ENCODE data around the gene RSF1. TPM values are rescaled to one million over a fixed set of nuclear protein-coding genes. Genes with fewer than 3 reads are reported as not detected.

The RSF1 gene, protein sequence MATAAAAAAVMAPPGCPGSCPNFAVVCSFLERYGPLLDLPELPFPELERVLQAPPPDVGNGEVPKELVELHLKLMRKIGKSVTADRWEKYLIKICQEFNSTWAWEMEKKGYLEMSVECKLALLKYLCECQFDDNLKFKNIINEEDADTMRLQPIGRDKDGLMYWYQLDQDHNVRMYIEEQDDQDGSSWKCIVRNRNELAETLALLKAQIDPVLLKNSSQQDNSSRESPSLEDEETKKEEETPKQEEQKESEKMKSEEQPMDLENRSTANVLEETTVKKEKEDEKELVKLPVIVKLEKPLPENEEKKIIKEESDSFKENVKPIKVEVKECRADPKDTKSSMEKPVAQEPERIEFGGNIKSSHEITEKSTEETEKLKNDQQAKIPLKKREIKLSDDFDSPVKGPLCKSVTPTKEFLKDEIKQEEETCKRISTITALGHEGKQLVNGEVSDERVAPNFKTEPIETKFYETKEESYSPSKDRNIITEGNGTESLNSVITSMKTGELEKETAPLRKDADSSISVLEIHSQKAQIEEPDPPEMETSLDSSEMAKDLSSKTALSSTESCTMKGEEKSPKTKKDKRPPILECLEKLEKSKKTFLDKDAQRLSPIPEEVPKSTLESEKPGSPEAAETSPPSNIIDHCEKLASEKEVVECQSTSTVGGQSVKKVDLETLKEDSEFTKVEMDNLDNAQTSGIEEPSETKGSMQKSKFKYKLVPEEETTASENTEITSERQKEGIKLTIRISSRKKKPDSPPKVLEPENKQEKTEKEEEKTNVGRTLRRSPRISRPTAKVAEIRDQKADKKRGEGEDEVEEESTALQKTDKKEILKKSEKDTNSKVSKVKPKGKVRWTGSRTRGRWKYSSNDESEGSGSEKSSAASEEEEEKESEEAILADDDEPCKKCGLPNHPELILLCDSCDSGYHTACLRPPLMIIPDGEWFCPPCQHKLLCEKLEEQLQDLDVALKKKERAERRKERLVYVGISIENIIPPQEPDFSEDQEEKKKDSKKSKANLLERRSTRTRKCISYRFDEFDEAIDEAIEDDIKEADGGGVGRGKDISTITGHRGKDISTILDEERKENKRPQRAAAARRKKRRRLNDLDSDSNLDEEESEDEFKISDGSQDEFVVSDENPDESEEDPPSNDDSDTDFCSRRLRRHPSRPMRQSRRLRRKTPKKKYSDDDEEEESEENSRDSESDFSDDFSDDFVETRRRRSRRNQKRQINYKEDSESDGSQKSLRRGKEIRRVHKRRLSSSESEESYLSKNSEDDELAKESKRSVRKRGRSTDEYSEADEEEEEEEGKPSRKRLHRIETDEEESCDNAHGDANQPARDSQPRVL (N-terminal part only)
- 42.4 and 51.2 TPM in 2 replicates for total RNA-seq (2014; rRNA removed; shearing (Covaris generic))
- 164 and 188 TPM in 2 replicates for polyA plus RNA-seq (2016; fragmentation: Nextera tagmentation; extraction: Ambion mirVana)
- long read RNA-seq, transcript RSF1-206 (6 exons, 2,107 nt) = major isoform, 14 of 44 reads
- long read RNA-seq, partial matches to known transcripts = 21 of 44 reads
- long read RNA-seq, other reads (novel, unspliced or antisense) = 7 of 44 reads

DNA sequence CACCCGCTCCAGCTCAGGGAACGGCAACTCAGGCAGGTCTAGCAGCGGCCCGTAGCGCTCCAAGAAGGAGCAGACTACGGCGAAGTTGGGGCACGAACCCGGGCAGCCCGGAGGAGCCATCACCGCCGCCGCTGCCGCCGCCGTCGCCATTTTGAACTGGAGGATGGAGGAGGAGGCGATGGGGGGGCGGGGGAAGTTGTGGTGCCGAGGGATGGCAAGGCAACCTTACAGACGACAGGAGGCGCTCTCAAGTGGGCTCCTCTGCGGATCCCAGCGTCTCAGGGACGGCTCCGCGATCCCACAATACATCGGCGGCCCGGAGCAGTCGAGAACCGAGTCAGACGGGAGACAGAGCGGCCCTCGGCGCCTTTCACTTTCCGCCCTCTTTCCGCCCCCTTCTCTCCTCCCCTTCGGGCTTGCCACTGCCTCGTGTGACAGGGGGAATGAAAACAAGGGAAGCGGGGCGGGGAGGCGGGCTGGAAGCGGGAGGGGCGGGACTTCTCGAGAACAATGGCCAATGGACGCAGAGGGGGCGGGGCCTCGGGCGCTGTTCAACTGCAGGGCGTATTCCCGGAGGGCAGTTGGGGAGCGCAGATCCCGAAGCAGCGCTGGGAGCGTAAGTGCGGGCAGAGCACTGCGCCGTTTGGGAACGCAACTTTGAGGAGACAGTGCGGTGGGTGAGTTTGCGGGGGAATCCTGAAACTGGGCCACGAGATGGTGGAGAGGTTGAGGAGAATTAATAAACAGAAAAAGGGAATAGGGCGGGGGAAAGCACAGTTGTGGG lies at the start of gene RSF1, which contains the start of gene AAMDC:
Gene RSF1, minus strand, starts transcription at position 158 of the 784 bp plus-strand sequence. Its CDS starts 8 bp downstream, at position 150.
Gene AAMDC, plus strand, starts transcription at position 580 of the 784 bp plus-strand sequence. CDS start 21,353 bp downstream, outside the sequence.
- H3K4me3 Mint-ChIP-seq = peak within 1 kb of the TSS; percentile 96
- H3K36me3 Mint-ChIP-seq (ENCODE audit: low read depth) = peaks cover 6% of the 10 kb centered on the region
- no peaks in the 10 kb centered on the region for H3K9me2 ChIP-seq (ENCODE audit: insufficient read depth)
- peaks cover 31% of the 10 kb centered on the region for H4K20me1 ChIP-seq (replicated peaks; ENCODE audit: insufficient read depth)
- no peaks in the 10 kb centered on the region for H3K27me3 ChIP-seq (ENCODE audit: insufficient read depth)
- H3K4me3 ChIP-seq = peak within 1 kb of the TSS; percentile 87
- H3K4me2 ChIP-seq = peak within 1 kb of the TSS; percentile 95
- H3K4me1 ChIP-seq (ENCODE audit: insufficient read depth) = peaks cover 29% of the 10 kb centered on the region
- H3K27ac ChIP-seq (ENCODE audit: low read depth) = peak within 1 kb of the TSS; percentile 93
- ATAC-seq (peak; percentile 81), DNase-seq (ENCODE audit: low spot score) (peak; percentile 98)
- peak within 1 kb of the TSS; percentile 93 for H2AFZ ChIP-seq
- H3K4me1 Mint-ChIP-seq = peaks cover 14% of the 10 kb centered on the region
- H3K36me3 ChIP-seq (ENCODE audit: insufficient read depth) = no peaks in the 10 kb centered on the region
- peak within 1 kb of the TSS; percentile 97 for H3K27ac Mint-ChIP-seq
- H3K79me2 ChIP-seq (replicated peaks; ENCODE audit: insufficient read depth) = peaks cover 35% of the 10 kb centered on the region
- H3F3A ChIP-seq (replicated peaks; ENCODE audit: low read depth) = peaks cover 7% of the 10 kb centered on the region
- H3K9me3 Mint-ChIP-seq = no peaks in the 10 kb centered on the region
- H3K27me3 Mint-ChIP-seq (ENCODE audit: insufficient read depth, low read depth, poor library complexity) = peaks cover 13% of the 10 kb centered on the region
- TF ChIP-seq CREB1 (CRISPR knock-in tag; IDR thresholded peaks at IDR 0.05; ENCODE audit: low read depth) (no peak), JUNB (IDR thresholded peaks at IDR 0.05; ENCODE audit: unreplicated experiment) (no peak), ZNF331 (CRISPR knock-in tag; IDR thresholded peaks at IDR 0.05; ENCODE audit: low read depth) (no peak), EZH2 (IDR thresholded peaks at IDR 0.05; ENCODE audit: low read depth, unreplicated experiment) (no peak), STAT1 (IDR thresholded peaks at IDR 0.05; ENCODE audit: unreplicated experiment) (no peak), NANOG (IDR thresholded peaks at IDR 0.05; ENCODE audit: borderline replicate concordance) (no peak), POLR2AphosphoS5 (IDR thresholded peaks at IDR 0.05; ENCODE audit: low read depth) (peak; percentile 89), ZNF114 (CRISPR knock-in tag; IDR thresholded peaks at IDR 0.05) (no peak)
- TF ChIP-seq, protein P1, sequence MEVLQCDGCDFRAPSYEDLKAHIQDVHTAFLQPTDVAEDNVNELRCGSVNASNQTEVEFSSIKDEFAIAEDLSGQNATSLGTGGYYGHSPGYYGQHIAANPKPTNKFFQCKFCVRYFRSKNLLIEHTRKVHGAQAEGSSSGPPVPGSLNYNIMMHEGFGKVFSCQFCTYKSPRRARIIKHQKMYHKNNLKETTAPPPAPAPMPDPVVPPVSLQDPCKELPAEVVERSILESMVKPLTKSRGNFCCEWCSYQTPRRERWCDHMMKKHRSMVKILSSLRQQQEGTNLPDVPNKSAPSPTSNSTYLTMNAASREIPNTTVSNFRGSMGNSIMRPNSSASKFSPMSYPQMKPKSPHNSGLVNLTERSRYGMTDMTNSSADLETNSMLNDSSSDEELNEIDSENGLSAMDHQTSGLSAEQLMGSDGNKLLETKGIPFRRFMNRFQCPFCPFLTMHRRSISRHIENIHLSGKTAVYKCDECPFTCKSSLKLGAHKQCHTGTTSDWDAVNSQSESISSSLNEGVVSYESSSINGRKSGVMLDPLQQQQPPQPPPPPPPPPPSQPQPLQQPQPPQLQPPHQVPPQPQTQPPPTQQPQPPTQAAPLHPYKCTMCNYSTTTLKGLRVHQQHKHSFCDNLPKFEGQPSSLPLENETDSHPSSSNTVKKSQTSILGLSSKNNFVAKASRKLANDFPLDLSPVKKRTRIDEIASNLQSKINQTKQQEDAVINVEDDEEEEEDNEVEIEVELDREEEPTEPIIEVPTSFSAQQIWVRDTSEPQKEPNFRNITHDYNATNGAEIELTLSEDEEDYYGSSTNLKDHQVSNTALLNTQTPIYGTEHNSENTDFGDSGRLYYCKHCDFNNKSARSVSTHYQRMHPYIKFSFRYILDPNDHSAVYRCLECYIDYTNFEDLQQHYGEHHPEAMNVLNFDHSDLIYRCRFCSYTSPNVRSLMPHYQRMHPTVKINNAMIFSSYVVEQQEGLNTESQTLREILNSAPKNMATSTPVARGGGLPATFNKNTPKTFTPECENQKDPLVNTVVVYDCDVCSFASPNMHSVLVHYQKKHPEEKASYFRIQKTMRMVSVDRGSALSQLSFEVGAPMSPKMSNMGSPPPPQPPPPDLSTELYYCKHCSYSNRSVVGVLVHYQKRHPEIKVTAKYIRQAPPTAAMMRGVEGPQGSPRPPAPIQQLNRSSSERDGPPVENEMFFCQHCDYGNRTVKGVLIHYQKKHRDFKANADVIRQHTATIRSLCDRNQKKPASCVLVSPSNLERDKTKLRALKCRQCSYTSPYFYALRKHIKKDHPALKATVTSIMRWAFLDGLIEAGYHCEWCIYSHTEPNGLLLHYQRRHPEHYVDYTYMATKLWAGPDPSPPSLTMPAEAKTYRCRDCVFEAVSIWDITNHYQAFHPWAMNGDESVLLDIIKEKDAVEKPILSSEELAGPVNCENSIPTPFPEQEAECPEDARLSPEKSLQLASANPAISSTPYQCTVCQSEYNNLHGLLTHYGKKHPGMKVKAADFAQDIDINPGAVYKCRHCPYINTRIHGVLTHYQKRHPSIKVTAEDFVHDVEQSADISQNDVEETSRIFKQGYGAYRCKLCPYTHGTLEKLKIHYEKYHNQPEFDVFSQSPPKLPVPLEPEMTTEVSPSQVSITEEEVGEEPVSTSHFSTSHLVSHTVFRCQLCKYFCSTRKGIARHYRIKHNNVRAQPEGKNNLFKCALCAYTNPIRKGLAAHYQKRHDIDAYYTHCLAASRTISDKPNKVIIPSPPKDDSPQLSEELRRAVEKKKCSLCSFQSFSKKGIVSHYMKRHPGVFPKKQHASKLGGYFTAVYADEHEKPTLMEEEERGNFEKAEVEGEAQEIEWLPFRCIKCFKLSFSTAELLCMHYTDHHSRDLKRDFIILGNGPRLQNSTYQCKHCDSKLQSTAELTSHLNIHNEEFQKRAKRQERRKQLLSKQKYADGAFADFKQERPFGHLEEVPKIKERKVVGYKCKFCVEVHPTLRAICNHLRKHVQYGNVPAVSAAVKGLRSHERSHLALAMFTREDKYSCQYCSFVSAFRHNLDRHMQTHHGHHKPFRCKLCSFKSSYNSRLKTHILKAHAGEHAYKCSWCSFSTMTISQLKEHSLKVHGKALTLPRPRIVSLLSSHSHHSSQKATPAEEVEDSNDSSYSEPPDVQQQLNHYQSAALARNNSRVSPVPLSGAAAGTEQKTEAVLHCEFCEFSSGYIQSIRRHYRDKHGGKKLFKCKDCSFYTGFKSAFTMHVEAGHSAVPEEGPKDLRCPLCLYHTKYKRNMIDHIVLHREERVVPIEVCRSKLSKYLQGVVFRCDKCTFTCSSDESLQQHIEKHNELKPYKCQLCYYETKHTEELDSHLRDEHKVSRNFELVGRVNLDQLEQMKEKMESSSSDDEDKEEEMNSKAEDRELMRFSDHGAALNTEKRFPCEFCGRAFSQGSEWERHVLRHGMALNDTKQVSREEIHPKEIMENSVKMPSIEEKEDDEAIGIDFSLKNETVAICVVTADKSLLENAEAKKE (CRISPR knock-in tag; IDR thresholded peaks at IDR 0.05) = no peak
- TF ChIP-seq, protein P2, sequence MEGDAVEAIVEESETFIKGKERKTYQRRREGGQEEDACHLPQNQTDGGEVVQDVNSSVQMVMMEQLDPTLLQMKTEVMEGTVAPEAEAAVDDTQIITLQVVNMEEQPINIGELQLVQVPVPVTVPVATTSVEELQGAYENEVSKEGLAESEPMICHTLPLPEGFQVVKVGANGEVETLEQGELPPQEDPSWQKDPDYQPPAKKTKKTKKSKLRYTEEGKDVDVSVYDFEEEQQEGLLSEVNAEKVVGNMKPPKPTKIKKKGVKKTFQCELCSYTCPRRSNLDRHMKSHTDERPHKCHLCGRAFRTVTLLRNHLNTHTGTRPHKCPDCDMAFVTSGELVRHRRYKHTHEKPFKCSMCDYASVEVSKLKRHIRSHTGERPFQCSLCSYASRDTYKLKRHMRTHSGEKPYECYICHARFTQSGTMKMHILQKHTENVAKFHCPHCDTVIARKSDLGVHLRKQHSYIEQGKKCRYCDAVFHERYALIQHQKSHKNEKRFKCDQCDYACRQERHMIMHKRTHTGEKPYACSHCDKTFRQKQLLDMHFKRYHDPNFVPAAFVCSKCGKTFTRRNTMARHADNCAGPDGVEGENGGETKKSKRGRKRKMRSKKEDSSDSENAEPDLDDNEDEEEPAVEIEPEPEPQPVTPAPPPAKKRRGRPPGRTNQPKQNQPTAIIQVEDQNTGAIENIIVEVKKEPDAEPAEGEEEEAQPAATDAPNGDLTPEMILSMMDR (conservative IDR thresholded peaks at IDR 0.05; ENCODE audit: low read depth in 2 of 2) = peak; percentile 43 to 77
- TF ChIP-seq, protein P3, sequence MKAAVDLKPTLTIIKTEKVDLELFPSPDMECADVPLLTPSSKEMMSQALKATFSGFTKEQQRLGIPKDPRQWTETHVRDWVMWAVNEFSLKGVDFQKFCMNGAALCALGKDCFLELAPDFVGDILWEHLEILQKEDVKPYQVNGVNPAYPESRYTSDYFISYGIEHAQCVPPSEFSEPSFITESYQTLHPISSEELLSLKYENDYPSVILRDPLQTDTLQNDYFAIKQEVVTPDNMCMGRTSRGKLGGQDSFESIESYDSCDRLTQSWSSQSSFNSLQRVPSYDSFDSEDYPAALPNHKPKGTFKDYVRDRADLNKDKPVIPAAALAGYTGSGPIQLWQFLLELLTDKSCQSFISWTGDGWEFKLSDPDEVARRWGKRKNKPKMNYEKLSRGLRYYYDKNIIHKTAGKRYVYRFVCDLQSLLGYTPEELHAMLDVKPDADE (IDR thresholded peaks at IDR 0.05) = no peak

Measured in GM23338 (cell line).